ENCODE measurements around the gene IGLL1.

GRCh38 chr22:23609983-23610781, 30.1 kb upstream of the IGLL1 start:
- TF ChIP-seq CTCF (IDR thresholded peaks at IDR 0.05 in 8 of 11, conservative IDR thresholded peaks at IDR 0.05 in 3 of 11) (no peak), POLR2A (IDR thresholded peaks at IDR 0.05) (no peak)

Measured in spleen (tissue), 7 donors.